ENCODE data around the gene PPP1R9B.

Gene PPP1R9B

DNA sequence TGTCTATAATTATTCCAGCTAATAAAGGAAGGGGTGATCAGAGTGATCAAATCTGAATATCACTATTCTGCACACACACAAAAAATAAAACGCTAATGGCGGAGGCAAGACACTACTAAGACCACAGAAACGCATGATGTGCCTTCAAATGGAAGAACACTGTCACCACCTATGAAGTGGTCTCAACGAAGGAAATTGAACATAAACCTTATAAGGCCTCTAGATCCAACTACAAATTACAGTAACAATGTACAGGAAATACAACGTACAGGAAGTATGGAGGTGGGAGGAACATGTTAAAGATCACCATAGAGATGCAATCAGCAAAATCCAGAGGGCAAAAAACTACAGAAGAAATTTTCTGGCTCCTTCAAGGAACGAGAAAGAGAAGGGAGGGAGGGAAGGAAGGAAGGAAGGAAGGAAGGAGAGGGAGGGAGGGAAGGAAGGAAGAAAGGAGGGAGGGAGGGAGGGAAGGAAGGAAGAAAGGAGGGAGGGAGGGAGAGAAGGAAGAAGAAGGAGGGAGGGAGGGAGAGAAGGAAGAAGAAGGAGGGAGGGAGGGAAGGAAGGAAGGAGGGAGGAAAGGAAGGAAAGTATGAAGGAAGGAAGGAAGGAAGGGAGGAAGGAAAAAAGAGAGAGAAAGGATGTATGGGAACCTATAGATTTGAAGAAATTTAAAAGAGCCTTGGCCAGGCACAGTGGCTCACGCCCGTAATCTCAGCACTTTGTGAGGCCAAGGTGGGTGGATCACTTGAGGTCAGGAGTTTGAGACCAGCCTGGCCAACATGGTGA is 12.2 kb upstream of the PPP1R9B start:
- no peak overlapping the region for H3K4me3 ChIP-seq (ENCODE audit: low read length)
- TF ChIP-seq, protein P1, sequence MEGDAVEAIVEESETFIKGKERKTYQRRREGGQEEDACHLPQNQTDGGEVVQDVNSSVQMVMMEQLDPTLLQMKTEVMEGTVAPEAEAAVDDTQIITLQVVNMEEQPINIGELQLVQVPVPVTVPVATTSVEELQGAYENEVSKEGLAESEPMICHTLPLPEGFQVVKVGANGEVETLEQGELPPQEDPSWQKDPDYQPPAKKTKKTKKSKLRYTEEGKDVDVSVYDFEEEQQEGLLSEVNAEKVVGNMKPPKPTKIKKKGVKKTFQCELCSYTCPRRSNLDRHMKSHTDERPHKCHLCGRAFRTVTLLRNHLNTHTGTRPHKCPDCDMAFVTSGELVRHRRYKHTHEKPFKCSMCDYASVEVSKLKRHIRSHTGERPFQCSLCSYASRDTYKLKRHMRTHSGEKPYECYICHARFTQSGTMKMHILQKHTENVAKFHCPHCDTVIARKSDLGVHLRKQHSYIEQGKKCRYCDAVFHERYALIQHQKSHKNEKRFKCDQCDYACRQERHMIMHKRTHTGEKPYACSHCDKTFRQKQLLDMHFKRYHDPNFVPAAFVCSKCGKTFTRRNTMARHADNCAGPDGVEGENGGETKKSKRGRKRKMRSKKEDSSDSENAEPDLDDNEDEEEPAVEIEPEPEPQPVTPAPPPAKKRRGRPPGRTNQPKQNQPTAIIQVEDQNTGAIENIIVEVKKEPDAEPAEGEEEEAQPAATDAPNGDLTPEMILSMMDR (conservative IDR thresholded peaks at IDR 0.05; ENCODE audit: low read depth, low read length), result no peak
- DNase-seq (ENCODE audit: low read depth), result no peak

DNA sequence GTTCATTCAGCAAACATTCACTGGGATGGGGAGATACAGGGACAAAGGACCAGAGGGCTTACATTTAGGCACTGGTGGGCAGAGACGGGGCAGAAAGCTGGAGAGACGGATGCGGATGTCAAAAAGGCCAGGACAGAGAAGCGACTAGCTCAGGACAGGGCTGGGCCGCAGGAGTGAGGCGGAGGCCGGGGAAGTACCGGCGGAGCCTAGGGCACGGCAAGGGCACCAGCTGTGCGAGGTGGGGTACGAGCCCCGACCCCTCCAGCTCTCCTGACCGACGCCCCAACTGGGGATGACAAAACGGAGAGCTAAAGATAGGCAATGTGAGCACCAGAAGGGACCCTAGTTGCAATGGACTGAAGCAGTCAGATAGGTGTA is 11.4 kb upstream of the PPP1R9B start:
- DNase-seq (ENCODE audit: low read depth), result no peak
- TF ChIP-seq, protein P1 (conservative IDR thresholded peaks at IDR 0.05; ENCODE audit: low read depth, low read length), result no peak
- peak overlapping the region; percentile 14 for H3K4me3 ChIP-seq (ENCODE audit: low read length)

DNA sequence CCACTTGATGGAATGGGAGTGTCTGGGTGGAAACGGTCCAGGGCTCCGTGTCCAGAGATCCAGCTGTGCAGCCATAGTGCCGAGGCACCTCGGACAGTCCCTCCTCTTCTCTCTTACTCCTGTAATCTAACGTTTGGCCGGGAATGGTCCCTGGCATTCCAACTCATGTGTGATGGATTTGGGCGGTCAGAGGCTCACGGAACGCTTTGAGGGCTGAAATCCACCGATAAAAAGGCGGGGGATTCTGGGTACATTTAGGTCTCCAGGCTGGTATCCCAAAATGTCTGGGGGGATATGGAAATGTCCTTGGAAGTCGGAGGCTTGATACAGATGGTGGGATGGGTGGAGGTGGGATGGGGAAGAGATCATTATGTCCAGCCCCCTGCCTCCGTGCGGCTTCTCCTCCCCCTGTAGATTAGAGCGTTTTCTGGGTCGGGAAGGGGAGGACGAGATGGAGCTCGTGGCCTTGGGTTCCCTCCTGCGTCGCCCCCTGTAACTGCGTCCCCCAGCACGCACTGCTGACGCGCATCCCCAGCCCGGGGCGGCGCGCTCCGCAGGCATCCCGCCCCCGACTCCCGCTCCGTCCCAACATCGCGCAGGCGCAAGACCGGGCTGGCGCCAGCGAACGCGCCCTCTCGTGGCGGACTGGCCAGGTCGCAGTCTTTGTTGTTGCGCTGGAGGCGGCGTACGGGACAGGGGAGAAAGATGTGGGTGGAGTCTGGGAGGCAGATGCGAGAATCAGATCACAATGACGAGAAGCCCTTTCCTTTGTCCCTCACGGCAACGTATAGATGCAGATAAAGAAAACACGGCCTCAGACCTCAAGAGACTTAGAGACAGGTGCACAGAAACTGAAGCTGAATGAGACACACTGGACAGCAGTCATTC is 10.8 kb upstream of the PPP1R9B start:
- TF ChIP-seq, protein P1 (conservative IDR thresholded peaks at IDR 0.05; ENCODE audit: low read depth, low read length), result peak; percentile 88
- peak overlapping the region; percentile 73 for H3K4me3 ChIP-seq (ENCODE audit: low read length)
- no peak for DNase-seq (ENCODE audit: low read depth)

DNA sequence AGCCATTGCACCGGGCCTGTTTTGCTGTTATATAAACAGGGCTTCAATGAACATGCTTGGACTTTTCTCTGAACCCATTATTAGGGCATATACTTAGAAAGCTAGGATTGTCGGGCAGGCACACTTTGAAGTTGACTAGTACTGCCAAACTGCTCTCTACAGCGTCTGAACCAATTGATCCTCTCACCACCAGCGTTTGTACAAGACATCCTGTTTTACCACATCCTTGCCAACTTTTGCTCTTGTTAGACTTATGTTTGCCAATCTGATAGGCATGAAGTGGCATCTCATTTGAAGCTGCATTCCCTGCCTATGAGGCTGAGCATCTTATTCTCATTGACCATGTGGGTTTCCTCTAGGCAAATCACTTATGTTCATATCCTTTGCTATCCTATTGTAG is 7.4 kb upstream of the PPP1R9B start:
- no peak for DNase-seq (ENCODE audit: low read depth)
- H3K4me3 ChIP-seq (ENCODE audit: low read length), result no peak overlapping the region
- TF ChIP-seq, protein P1 (conservative IDR thresholded peaks at IDR 0.05; ENCODE audit: low read depth, low read length), result no peak

DNA sequence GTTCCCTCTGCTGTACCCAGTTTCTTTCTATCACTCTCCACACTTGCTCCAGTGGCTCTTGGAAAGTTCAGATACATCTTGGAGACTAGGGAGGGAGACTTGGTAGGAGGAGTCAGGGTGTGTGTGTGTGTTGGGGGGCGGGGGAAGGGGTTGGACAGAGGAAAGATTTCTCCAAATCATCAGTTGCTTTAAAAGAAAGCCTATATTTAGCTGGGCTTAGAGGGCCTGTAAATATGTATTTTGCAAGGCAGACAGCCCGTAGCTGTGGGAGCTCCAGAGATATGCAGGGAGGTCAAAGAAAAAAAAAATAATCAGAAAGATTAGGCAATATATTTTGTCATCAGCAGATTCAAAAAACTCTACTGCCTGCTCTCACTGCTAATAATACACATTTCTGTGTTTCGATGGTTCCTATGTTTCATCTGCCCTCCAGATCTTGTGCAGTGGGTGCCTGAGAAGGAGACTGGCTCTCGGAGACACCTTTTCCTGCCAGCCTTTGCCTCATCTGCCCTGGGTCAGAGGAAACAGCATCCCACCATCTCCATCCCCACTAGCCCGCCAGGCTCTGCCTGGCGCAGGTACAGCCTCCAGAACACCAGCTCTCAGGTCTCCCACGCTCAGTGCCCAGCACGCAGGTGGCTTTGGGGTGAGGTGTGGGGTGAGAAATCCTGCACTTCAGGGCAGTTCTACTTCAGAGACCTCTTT is 4.8 kb upstream of the PPP1R9B start:
- TF ChIP-seq, protein P1 (conservative IDR thresholded peaks at IDR 0.05; ENCODE audit: low read depth, low read length), result no peak
- DNase-seq (ENCODE audit: low read depth), result no peak
- H3K4me3 ChIP-seq (ENCODE audit: low read length), result no peak overlapping the region

DNA sequence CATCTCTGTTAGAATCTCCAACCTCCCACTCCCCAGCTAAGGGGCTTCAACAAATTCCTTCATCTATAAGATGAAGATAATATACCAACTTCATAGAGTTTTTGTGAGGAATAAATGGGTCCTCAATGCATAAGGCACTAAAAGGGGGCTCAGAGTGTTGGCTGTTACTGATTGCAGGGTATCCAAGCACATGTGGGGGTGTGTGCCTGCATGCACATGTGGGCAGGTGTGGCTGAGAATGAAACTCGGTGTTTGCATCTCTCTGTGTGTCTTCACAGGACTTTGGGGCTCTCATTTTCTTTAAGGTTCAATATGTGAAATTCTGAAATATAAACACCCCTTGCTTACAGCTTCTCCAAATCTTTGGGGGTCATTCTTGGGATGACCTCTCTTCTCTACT is 4.1 kb upstream of the PPP1R9B start:
- no peak overlapping the region for H3K4me3 ChIP-seq (ENCODE audit: low read length)
- no peak for DNase-seq (ENCODE audit: low read depth)
- TF ChIP-seq, protein P1 (conservative IDR thresholded peaks at IDR 0.05; ENCODE audit: low read depth, low read length), result no peak

Measured in retinal pigment epithelial cell (primary cell).